Fibroblast of lung (primary cell): Measurements from ENCODE around the gene C2.

Experiments used
- CTCF ChIP-seq, 2 donors: IDR thresholded peaks in 1 of 2; conservative IDR thresholded peaks in 1 of 2; 1 replicate in 1 of 2; 2 replicates in 1 of 2; pipeline ENCODE4 v1.5.1; 2011 to 2012; ENCODE audit warnings: low read length in 2 of 2, control low read depth in 1 of 2, inconsistent platforms in 1 of 2, low read depth in 1 of 2, mild to moderate bottlenecking in 1 of 2
- EZH2 ChIP-seq: IDR thresholded peaks from 2 replicates; pipeline ENCODE4 v1.5.1; 2012; ENCODE audit warnings: low read length, control low read depth, mild to moderate bottlenecking; ENCODE audit errors: missing control alignments

- TF ChIP-seq CTCF (conservative IDR thresholded peaks at IDR 0.05 in 1 of 2, IDR thresholded peaks at IDR 0.05 in 1 of 2; ENCODE audit: low read depth in 1 of 2, low read length in 2 of 2) (no peak), EZH2 (no peak)
These were observed 1.1 kb downstream of the C2 start for GRCh38 chr6:31928672-31928939.
